ENCODE measurements around the gene RABGAP1L.

DNA sequence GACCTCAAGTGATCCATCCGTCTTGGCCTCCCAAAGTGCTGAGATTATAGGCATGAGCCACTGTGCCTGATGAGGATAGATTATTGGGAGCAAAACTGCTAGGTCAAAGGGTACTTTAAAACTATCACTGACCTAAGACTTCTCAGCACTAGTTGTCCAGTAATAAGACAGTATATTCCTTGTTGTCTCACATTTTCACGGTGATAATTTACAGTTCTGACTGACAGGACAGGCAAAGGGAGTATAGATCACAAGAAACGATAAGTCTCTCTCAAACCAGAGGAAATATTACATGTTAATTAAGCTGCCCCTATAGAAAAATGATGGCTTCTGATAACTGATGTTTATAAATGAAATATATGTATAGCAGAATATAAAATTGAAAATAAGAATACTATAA is 860.2 kb downstream of the RABGAP1L start:
- TF ChIP-seq ZNF317 (CRISPR knock-in tag; IDR thresholded peaks at IDR 0.05; ENCODE audit: borderline replicate concordance, low read depth) (no peak), ZNF121 (CRISPR knock-in tag; IDR thresholded peaks at IDR 0.05) (no peak), RELA (CRISPR knock-in tag; IDR thresholded peaks at IDR 0.05; ENCODE audit: borderline replicate concordance) (no peak), FOXK1 (CRISPR knock-in tag; IDR thresholded peaks at IDR 0.05) (no peak), ZNF416 (CRISPR knock-in tag; IDR thresholded peaks at IDR 0.05) (no peak), GABPB1 (CRISPR knock-in tag; IDR thresholded peaks at IDR 0.05) (no peak), USF2 (CRISPR knock-in tag; IDR thresholded peaks at IDR 0.05) (no peak), ARID4B (CRISPR knock-in tag; IDR thresholded peaks at IDR 0.05; ENCODE audit: borderline replicate concordance) (no peak), MAX (CRISPR knock-in tag; IDR thresholded peaks at IDR 0.05) (no peak), MYBL2 (CRISPR knock-in tag; IDR thresholded peaks at IDR 0.05) (no peak), TCF7 (CRISPR knock-in tag; IDR thresholded peaks at IDR 0.05; ENCODE audit: low read depth) (no peak), SP1 (CRISPR knock-in tag; conservative IDR thresholded peaks at IDR 0.05) (no peak), ETV6 (CRISPR knock-in tag; IDR thresholded peaks at IDR 0.05) (no peak)
- TF ChIP-seq, protein P1, sequence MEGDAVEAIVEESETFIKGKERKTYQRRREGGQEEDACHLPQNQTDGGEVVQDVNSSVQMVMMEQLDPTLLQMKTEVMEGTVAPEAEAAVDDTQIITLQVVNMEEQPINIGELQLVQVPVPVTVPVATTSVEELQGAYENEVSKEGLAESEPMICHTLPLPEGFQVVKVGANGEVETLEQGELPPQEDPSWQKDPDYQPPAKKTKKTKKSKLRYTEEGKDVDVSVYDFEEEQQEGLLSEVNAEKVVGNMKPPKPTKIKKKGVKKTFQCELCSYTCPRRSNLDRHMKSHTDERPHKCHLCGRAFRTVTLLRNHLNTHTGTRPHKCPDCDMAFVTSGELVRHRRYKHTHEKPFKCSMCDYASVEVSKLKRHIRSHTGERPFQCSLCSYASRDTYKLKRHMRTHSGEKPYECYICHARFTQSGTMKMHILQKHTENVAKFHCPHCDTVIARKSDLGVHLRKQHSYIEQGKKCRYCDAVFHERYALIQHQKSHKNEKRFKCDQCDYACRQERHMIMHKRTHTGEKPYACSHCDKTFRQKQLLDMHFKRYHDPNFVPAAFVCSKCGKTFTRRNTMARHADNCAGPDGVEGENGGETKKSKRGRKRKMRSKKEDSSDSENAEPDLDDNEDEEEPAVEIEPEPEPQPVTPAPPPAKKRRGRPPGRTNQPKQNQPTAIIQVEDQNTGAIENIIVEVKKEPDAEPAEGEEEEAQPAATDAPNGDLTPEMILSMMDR (IDR thresholded peaks at IDR 0.05): no peak
